ES-I3 (cell line): ENCODE data around the gene C20orf202.

Experiments
- H3K36me3 ChIP-seq: 2 replicates; pipeline ENCODE4 v1.6.1; 2013; ENCODE audit warnings: mild to moderate bottlenecking, low read length, control low read depth, moderate library complexity; ENCODE audit not compliant: insufficient read depth
- H3K4me1 ChIP-seq: 2 replicates; pipeline ENCODE4 v1.6.1; 2013; ENCODE audit warnings: mild to moderate bottlenecking, control low read depth, low read length; ENCODE audit not compliant: insufficient read depth
- H3K9ac ChIP-seq: 2 replicates; pipeline ENCODE4 v1.6.1; 2013; ENCODE audit warnings: low read depth, mild to moderate bottlenecking, low read length, moderate library complexity
- H3K9me3 ChIP-seq: 2 replicates; pipeline ENCODE4 v1.6.1; 2013; ENCODE audit warnings: mild to moderate bottlenecking, low read length, moderate library complexity; ENCODE audit not compliant: control insufficient read depth, insufficient read depth

Gene C20orf202

GRCh38 chr20:1188347-1188746, 14.9 kb upstream of the C20orf202 start:
- Histone ChIP-seq H3K4me1 (peaks cover 21% of the 10 kb centered on the region), H3K36me3 (no peaks in the 10 kb centered on the region), H3K9me3 (no peaks in the 10 kb centered on the region), H3K9ac (no peak overlapping the region)

- Histone ChIP-seq H3K9me3 (no peaks in the 10 kb centered on the region), H3K9ac (no peak overlapping the region), H3K36me3 (no peaks in the 10 kb centered on the region), H3K4me1 (peaks cover 21% of the 10 kb centered on the region)
Measured at GRCh38 chr20:1189827-1190226, 13.4 kb upstream of the C20orf202 start.

- Histone ChIP-seq H3K9ac (no peak overlapping the region), H3K36me3 (no peaks in the 10 kb centered on the region), H3K9me3 (no peaks in the 10 kb centered on the region)
Measured at GRCh38 chr20:1190847-1191246, 12.4 kb upstream of the C20orf202 start.

GRCh38 chr20:1191299-1191698, 12.0 kb upstream of the C20orf202 start:
- no peaks in the 10 kb centered on the region for H3K36me3 ChIP-seq
- no peaks in the 10 kb centered on the region for H3K9me3 ChIP-seq
- no peak overlapping the region for H3K9ac ChIP-seq
- peaks cover 15% of the 10 kb centered on the region for H3K4me1 ChIP-seq

More at GRCh38 chr20:1190847-1191246, 12.4 kb upstream of the C20orf202 start:
- H3K4me1 ChIP-seq: peaks cover 20% of the 10 kb centered on the region

- no peaks in the 10 kb centered on the region for H3K36me3 ChIP-seq
- no peaks in the 10 kb centered on the region for H3K4me1 ChIP-seq
- H3K9me3 ChIP-seq: no peaks in the 10 kb centered on the region
- no peak overlapping the region for H3K9ac ChIP-seq
Measured at GRCh38 chr20:1195226-1195625, 8.0 kb upstream of the C20orf202 start.

GRCh38 chr20:1196634-1197033, 6.6 kb upstream of the C20orf202 start:
- Histone ChIP-seq H3K9ac (no peak overlapping the region), H3K9me3 (no peaks in the 10 kb centered on the region), H3K36me3 (no peaks in the 10 kb centered on the region), H3K4me1 (no peaks in the 10 kb centered on the region)

- no peak overlapping the region for H3K9ac ChIP-seq
- H3K4me1 ChIP-seq: no peaks in the 10 kb centered on the region
- no peaks in the 10 kb centered on the region for H3K9me3 ChIP-seq
- H3K36me3 ChIP-seq: no peaks in the 10 kb centered on the region
Measured at GRCh38 chr20:1197801-1198200, 5.5 kb upstream of the C20orf202 start.

GRCh38 chr20:1198751-1199150, 4.5 kb upstream of the C20orf202 start:
- H3K36me3 ChIP-seq: no peaks in the 10 kb centered on the region
- no peak overlapping the region for H3K9ac ChIP-seq
- no peaks in the 10 kb centered on the region for H3K9me3 ChIP-seq
- H3K4me1 ChIP-seq: no peaks in the 10 kb centered on the region

- Histone ChIP-seq H3K4me1 (no peaks in the 10 kb centered on the region), H3K9ac (no peak overlapping the region), H3K9me3 (no peaks in the 10 kb centered on the region), H3K36me3 (no peaks in the 10 kb centered on the region)
Measured at GRCh38 chr20:1199212-1199873, 3.9 kb upstream of the C20orf202 start.

GRCh38 chr20:1199964-1200363, 3.3 kb upstream of the C20orf202 start:
- no peaks in the 10 kb centered on the region for H3K4me1 ChIP-seq
- H3K9me3 ChIP-seq: no peaks in the 10 kb centered on the region
- H3K36me3 ChIP-seq: no peaks in the 10 kb centered on the region
- H3K9ac ChIP-seq: no peak overlapping the region

GRCh38 chr20:1203630-1204029, 376 bp downstream of the C20orf202 start:
- Histone ChIP-seq H3K9ac (no peak overlapping the region), H3K36me3 (no peaks in the 10 kb centered on the region), H3K9me3 (no peaks in the 10 kb centered on the region), H3K4me1 (no peaks in the 10 kb centered on the region)

- H3K4me1 ChIP-seq: no peaks in the 10 kb centered on the region
- no peaks in the 10 kb centered on the region for H3K9me3 ChIP-seq
- H3K36me3 ChIP-seq: no peaks in the 10 kb centered on the region
- no peak overlapping the region for H3K9ac ChIP-seq
Measured at GRCh38 chr20:1204113-1204512, 859 bp downstream of the C20orf202 start.

GRCh38 chr20:1204576-1204975, 1.3 kb downstream of the C20orf202 start:
- no peak overlapping the region for H3K9ac ChIP-seq
- no peaks in the 10 kb centered on the region for H3K9me3 ChIP-seq
- H3K4me1 ChIP-seq: no peaks in the 10 kb centered on the region
- H3K36me3 ChIP-seq: no peaks in the 10 kb centered on the region

GRCh38 chr20:1205802-1206201, 2.5 kb downstream of the C20orf202 start:
- H3K9me3 ChIP-seq: no peaks in the 10 kb centered on the region
- H3K9ac ChIP-seq: no peak overlapping the region
- H3K36me3 ChIP-seq: no peaks in the 10 kb centered on the region
- H3K4me1 ChIP-seq: no peaks in the 10 kb centered on the region

GRCh38 chr20:1206366-1207148, 3.3 kb downstream of the C20orf202 start:
- H3K9ac ChIP-seq: no peak overlapping the region
- no peaks in the 10 kb centered on the region for H3K36me3 ChIP-seq
- H3K9me3 ChIP-seq: no peaks in the 10 kb centered on the region
- H3K4me1 ChIP-seq: no peaks in the 10 kb centered on the region
